ENCODE data around the gene POP7.

The POP7 gene

DNA sequence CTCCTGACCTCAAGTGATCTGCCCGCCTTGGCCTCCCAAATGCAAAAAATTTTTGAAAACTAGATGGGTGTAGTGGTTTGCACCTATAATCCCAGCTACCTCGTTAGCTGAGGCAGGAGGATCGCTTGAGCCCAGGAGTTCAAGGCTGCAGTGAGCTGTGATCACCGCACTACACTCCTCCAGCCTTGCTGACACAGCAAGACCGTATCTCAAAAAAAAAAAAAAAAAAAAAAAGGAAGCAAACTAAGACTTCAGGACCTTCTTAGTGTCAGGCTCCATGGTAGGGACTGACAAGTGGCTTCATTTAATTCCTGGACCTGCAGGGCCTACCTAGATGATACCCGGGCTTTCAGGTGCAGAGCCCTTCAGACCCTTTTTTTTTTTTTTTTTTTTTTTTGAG, 2.5 kb downstream of the POP7 start:
- no peak for TF ChIP-seq CTCF (IDR thresholded peaks at IDR 0.05; ENCODE audit: insufficient read depth, low read length, poor library complexity, severe bottlenecking)
- TF ChIP-seq EZH2phosphoT487 (conservative IDR thresholded peaks at IDR 0.05; ENCODE audit: low read length): no peak
- H3K27ac ChIP-seq (ENCODE audit: low read depth, low read length): no peak overlapping the region
- H3K36me3 ChIP-seq (ENCODE audit: low read length): no peaks in the 10 kb centered on the region
- no peaks in the 10 kb centered on the region for H3K27me3 ChIP-seq (ENCODE audit: low read length)
- H3K9me2 ChIP-seq (replicated peaks; ENCODE audit: insufficient read depth, low read length): no peaks in the 10 kb centered on the region
- 0 out of 2 replicates have a peak, but pooled peaks cover 6% of the 10 kb centered on the region for H3F3A ChIP-seq (ENCODE audit: insufficient read depth)
- no peak overlapping the region for H3K4me2 ChIP-seq (ENCODE audit: low read depth, low read length, poor library complexity, severe bottlenecking)
- no peaks in the 10 kb centered on the region for H3K9me3 ChIP-seq (ENCODE audit: insufficient read depth, low read length)
- H4K20me1 ChIP-seq (ENCODE audit: low read depth, low read length): no peaks in the 10 kb centered on the region
- no peak overlapping the region for H3K9ac ChIP-seq (ENCODE audit: low read length)
- H3K4me3 ChIP-seq (ENCODE audit: insufficient read depth, low read length, poor library complexity, severe bottlenecking): no peak overlapping the region
- H2AFZ ChIP-seq (ENCODE audit: low read depth, low read length, severe bottlenecking): no peak overlapping the region
- peaks cover 19% of the 10 kb centered on the region for H3K79me2 ChIP-seq (ENCODE audit: insufficient read depth, low read length)

GRCh38 chr7:100710452-100710851, 4.5 kb downstream of the POP7 start:
- Histone ChIP-seq H3K79me2 (ENCODE audit: insufficient read depth, low read length) (peaks cover 19% of the 10 kb centered on the region), H3K9me2 (replicated peaks; ENCODE audit: insufficient read depth, low read length) (no peaks in the 10 kb centered on the region), H3K36me3 (ENCODE audit: low read length) (no peaks in the 10 kb centered on the region), H2AFZ (ENCODE audit: low read depth, low read length, severe bottlenecking) (no peak overlapping the region), H3K9ac (ENCODE audit: low read length) (no peak overlapping the region), H4K20me1 (ENCODE audit: low read depth, low read length) (no peaks in the 10 kb centered on the region), H3F3A (ENCODE audit: insufficient read depth) (0 out of 2 replicates have a peak, but pooled peaks cover 6% of the 10 kb centered on the region), H3K4me2 (ENCODE audit: low read depth, low read length, poor library complexity, severe bottlenecking) (no peak overlapping the region), H3K9me3 (ENCODE audit: insufficient read depth, low read length) (no peaks in the 10 kb centered on the region), H3K27ac (ENCODE audit: low read depth, low read length) (no peak overlapping the region), H3K4me3 (ENCODE audit: insufficient read depth, low read length, poor library complexity, severe bottlenecking) (no peak overlapping the region), H3K27me3 (ENCODE audit: low read length) (no peaks in the 10 kb centered on the region)
- TF ChIP-seq EZH2phosphoT487 (conservative IDR thresholded peaks at IDR 0.05; ENCODE audit: low read length): no peak
- TF ChIP-seq CTCF (IDR thresholded peaks at IDR 0.05; ENCODE audit: insufficient read depth, low read length, poor library complexity, severe bottlenecking): no peak

DNA sequence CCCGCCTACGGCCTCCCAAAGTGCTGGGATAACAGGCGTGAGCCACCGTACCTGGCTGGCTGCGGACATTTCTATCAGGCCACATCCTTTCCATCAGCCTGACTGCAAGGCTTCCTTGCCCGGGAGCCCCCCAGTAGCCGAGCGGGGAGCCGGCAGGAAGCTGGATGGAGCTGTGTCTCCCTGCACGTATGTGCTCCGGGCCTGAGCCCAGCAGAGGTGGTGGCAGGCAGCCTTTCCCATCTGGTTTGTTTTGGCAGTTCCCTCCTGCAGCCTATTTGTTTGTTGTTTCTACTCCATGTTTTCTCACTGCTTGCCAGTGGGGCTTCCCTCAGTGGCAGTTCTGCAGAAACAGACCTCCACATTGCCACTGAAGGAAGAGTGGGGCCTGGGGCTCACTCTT, 5.4 kb downstream of the POP7 start:
- H3K9me3 ChIP-seq (ENCODE audit: insufficient read depth, low read length): no peaks in the 10 kb centered on the region
- H4K20me1 ChIP-seq (ENCODE audit: low read depth, low read length): no peaks in the 10 kb centered on the region
- no peak overlapping the region for H3K9ac ChIP-seq (ENCODE audit: low read length)
- H3K27ac ChIP-seq (ENCODE audit: low read depth, low read length): no peak overlapping the region
- no peaks in the 10 kb centered on the region for H3K36me3 ChIP-seq (ENCODE audit: low read length)
- no peak overlapping the region for H3K4me3 ChIP-seq (ENCODE audit: insufficient read depth, low read length, poor library complexity, severe bottlenecking)
- 0 out of 2 replicates have a peak, but pooled peaks cover 6% of the 10 kb centered on the region for H3F3A ChIP-seq (ENCODE audit: insufficient read depth)
- TF ChIP-seq CTCF (IDR thresholded peaks at IDR 0.05; ENCODE audit: insufficient read depth, low read length, poor library complexity, severe bottlenecking) (no peak), EZH2phosphoT487 (conservative IDR thresholded peaks at IDR 0.05; ENCODE audit: low read length) (no peak)
- H3K27me3 ChIP-seq (ENCODE audit: low read length): no peaks in the 10 kb centered on the region
- H3K4me2 ChIP-seq (ENCODE audit: low read depth, low read length, poor library complexity, severe bottlenecking): no peak overlapping the region
- no peaks in the 10 kb centered on the region for H3K9me2 ChIP-seq (replicated peaks; ENCODE audit: insufficient read depth, low read length)
- H3K79me2 ChIP-seq (ENCODE audit: insufficient read depth, low read length): peaks cover 14% of the 10 kb centered on the region
- no peak overlapping the region for H2AFZ ChIP-seq (ENCODE audit: low read depth, low read length, severe bottlenecking)
